Upper lobe of left lung (tissue), 4 donors: ENCODE measurements around the gene PLAC9.

Source experiments
- EP300 ChIP-seq, 4 donors: sonication (generic); formaldehyde crosslinking; IDR thresholded peaks; one replicate each; pipeline ENCODE4 v1.5.1; 2017; ENCODE audit warnings: antibody characterized with exemption in 4 of 4, control low read depth in 2 of 4
- POLR2A ChIP-seq, 4 donors: fragments of 450-650 bp; IDR thresholded peaks; one replicate each; pipeline ENCODE4 v1.5.1; 2016 to 2017; ENCODE audit warnings: antibody characterized with exemption in 4 of 4, mild to moderate bottlenecking in 2 of 4
- POLR2AphosphoS5 ChIP-seq, 2 donors: sonication (generic); formaldehyde crosslinking; IDR thresholded peaks; one replicate each; pipeline ENCODE4 v1.5.1; 2017; ENCODE audit warnings: antibody characterized with exemption in 2 of 2
- TF ChIP-seq, protein P1 (sequence below), 6 experiments: fragments of 450-650 bp in 4 of 6; fragments of 200-600 bp in 2 of 6; sonication (generic) in 2 of 6; IDR thresholded peaks; one replicate each; pipeline ENCODE4 v1.5.1; 2016 to 2019; ENCODE audit warnings: antibody characterized with exemption in 6 of 6

DNA sequence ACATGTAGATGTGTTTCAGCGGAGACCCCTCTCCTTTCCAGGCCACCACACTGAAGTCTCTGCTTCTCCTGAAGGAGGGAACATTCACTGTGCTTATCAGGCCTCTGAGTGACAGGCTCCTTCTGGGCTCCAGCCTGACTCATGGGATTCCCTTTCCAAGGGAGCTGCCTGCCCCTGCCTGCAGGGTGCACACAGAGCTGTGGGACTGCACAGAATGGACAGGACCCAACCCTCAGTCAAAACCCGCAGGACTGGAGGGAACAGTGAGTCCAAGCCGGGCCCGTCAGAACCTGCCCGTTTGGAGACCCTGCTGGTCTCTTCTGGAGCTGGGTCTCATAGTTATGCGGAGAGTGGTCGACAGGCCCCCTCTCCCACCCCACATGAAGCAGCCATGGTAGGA, 32.6 kb downstream of the PLAC9 start:
- no peak for TF ChIP-seq POLR2A (IDR thresholded peaks at IDR 0.05)
- TF ChIP-seq, protein P1, sequence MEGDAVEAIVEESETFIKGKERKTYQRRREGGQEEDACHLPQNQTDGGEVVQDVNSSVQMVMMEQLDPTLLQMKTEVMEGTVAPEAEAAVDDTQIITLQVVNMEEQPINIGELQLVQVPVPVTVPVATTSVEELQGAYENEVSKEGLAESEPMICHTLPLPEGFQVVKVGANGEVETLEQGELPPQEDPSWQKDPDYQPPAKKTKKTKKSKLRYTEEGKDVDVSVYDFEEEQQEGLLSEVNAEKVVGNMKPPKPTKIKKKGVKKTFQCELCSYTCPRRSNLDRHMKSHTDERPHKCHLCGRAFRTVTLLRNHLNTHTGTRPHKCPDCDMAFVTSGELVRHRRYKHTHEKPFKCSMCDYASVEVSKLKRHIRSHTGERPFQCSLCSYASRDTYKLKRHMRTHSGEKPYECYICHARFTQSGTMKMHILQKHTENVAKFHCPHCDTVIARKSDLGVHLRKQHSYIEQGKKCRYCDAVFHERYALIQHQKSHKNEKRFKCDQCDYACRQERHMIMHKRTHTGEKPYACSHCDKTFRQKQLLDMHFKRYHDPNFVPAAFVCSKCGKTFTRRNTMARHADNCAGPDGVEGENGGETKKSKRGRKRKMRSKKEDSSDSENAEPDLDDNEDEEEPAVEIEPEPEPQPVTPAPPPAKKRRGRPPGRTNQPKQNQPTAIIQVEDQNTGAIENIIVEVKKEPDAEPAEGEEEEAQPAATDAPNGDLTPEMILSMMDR (IDR thresholded peaks at IDR 0.05): no peak
- no peak for TF ChIP-seq POLR2AphosphoS5 (IDR thresholded peaks at IDR 0.05)
- TF ChIP-seq EP300 (IDR thresholded peaks at IDR 0.05): no peak
